Kidney epithelial cell (primary cell): ENCODE data around the gene MSL1. TPM values are rescaled to one million over a fixed set of nuclear protein-coding genes. Genes with fewer than 3 reads are reported as not detected.
"Not testable (repeated sequence)": the region's sequence is repeated elsewhere in the genome, so short reads cannot be mapped to it uniquely, and the experiment has no call there.

Source experiments
- DNase-seq: peaks from one replicate; pipeline ENCODE4 v3.0.0-alpha.2; 2010; ENCODE audit warnings: low read depth
- H3K27me3 ChIP-seq: 2 replicates; pipeline ENCODE4 v1.6.0; 2011; ENCODE audit warnings: low read length; ENCODE audit not compliant: control insufficient read depth, insufficient read depth
- H3K36me3 ChIP-seq: 2 replicates; pipeline ENCODE4 v1.5.1; 2011; ENCODE audit warnings: low read length; ENCODE audit not compliant: control insufficient read depth, insufficient read depth
- H3K4me3 ChIP-seq: 2 replicates; pipeline ENCODE4 v1.5.1; 2011; ENCODE audit warnings: low read depth, mild to moderate bottlenecking, control low read depth, low read length
- CTCF ChIP-seq: IDR thresholded peaks from 2 replicates; pipeline ENCODE4 v1.5.1; 2011; ENCODE audit warnings: mild to moderate bottlenecking, moderate library complexity, low read length, control low read depth, inconsistent platforms; ENCODE audit not compliant: insufficient read depth, poor library complexity, severe bottlenecking
- total RNA-seq: library from RNA; depleted of rRNA; stranded (reverse); fragments of >200 nt; gene quantifications from 2 replicates; pipeline ENCODE4 v1.2.3, GENCODE V29; 2015

MSL1 gene
- total RNA-seq, 1 donor from 2014 or later: 40.6 TPM

- Histone ChIP-seq H3K27me3 (no peaks in the 10 kb centered on the region), H3K36me3 (peaks cover 6% of the 10 kb centered on the region), H3K4me3 (no peak overlapping the region)
- DNase-seq: no peak
- TF ChIP-seq CTCF: no peak
Observed at GRCh38 chr17:40134184-40134583, 12.4 kb downstream of the MSL1 start.

- DNase-seq: no peak
- Histone ChIP-seq H3K4me3 (no peak overlapping the region), H3K36me3 (peaks cover 6% of the 10 kb centered on the region), H3K27me3 (no peaks in the 10 kb centered on the region)
- TF ChIP-seq CTCF: no peak
Observed at GRCh38 chr17:40135817-40136216, 14.0 kb downstream of the MSL1 start.

- Histone ChIP-seq H3K27me3 (no peaks in the 10 kb centered on the region), H3K4me3 (peak overlapping the region; percentile 56), H3K36me3 (no peaks in the 10 kb centered on the region)
- DNase-seq: no peak
- no peak for TF ChIP-seq CTCF
Observed at GRCh38 chr17:40139566-40140058, 17.8 kb downstream of the MSL1 start.

- H3K36me3 ChIP-seq, H3K27me3 ChIP-seq, H3K4me3 ChIP-seq, DNase-seq: not testable (repeated sequence)
Observed at GRCh38 chr17:40143166-40143565, 21.4 kb downstream of the MSL1 start.

GRCh38 chr17:40145476-40145875 is 23.7 kb downstream of the MSL1 start:
- no peak for TF ChIP-seq CTCF
- no peak overlapping the region for H3K4me3 ChIP-seq
- DNase-seq: no peak
- H3K36me3 ChIP-seq: peaks cover 1% of the 10 kb centered on the region
- no peaks in the 10 kb centered on the region for H3K27me3 ChIP-seq

GRCh38 chr17:40148527-40148926 is 26.8 kb downstream of the MSL1 start:
- Histone ChIP-seq H3K4me3 (no peak overlapping the region), H3K36me3 (peaks cover 1% of the 10 kb centered on the region), H3K27me3 (no peaks in the 10 kb centered on the region)
- TF ChIP-seq CTCF: no peak
- DNase-seq: no peak
